PFSK-1 (cell line): Measurements from ENCODE around the gene SESN1.

ENCODE experiments used
- FOXP2 ChIP-seq: optimal IDR thresholded peaks from 2 replicates; pipeline ENCODE3; 2011; ENCODE audit warnings: borderline replicate concordance, control low read depth, inconsistent platforms; ENCODE audit not compliant: insufficient read depth; ENCODE audit errors: extremely low read length, extremely low read depth
- POLR2AphosphoS5 ChIP-seq: IDR thresholded peaks from 2 replicates; pipeline ENCODE4 v1.6.1; 2012; ENCODE audit warnings: low read depth, mild to moderate bottlenecking, control low read depth, low read length, moderate library complexity
- SIN3A ChIP-seq: IDR thresholded peaks from 2 replicates; pipeline ENCODE4 v1.6.1; 2012; ENCODE audit warnings: mild to moderate bottlenecking, low read length, moderate library complexity, borderline replicate concordance; ENCODE audit not compliant: insufficient read depth
- TAF1 ChIP-seq: IDR thresholded peaks from 2 replicates; pipeline ENCODE4 v1.6.1; 2012; ENCODE audit warnings: low read length, control low read depth, borderline replicate concordance; ENCODE audit not compliant: insufficient read depth
- TF ChIP-seq, protein P1 (sequence below), 2 experiments: IDR thresholded peaks; 2 replicates each; pipeline versions ENCODE4 v1.6.1 to v1.8.0; 2011 to 2012; ENCODE audit warnings: low read depth in 2 of 2, low read length in 2 of 2, control low read depth in 1 of 2, inconsistent platforms in 1 of 2, mild to moderate bottlenecking in 1 of 2, moderate library complexity in 1 of 2; ENCODE audit not compliant: insufficient read depth in 1 of 2

The SESN1 gene

DNA sequence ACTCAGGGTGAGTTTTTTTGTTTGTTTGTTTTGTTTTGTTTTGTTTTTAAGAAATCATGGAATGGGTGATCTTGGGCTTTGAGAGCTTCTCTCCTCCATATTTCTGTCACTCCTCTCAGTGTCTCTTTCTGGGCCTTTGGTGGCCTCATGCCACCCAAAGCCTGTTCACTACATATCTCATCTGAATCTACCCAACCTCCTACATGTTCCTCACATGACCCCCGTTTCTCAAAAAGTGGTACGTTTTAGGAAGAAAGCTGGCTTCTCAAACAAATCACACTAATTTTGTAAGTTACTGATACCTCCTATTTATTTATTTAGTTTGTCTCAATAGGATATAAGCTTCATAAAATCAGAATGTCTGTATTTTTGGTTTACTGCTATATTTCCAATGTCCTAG, 80.0 kb downstream of the SESN1 start:
- no peak for TF ChIP-seq POLR2AphosphoS5
- TF ChIP-seq, protein P1, sequence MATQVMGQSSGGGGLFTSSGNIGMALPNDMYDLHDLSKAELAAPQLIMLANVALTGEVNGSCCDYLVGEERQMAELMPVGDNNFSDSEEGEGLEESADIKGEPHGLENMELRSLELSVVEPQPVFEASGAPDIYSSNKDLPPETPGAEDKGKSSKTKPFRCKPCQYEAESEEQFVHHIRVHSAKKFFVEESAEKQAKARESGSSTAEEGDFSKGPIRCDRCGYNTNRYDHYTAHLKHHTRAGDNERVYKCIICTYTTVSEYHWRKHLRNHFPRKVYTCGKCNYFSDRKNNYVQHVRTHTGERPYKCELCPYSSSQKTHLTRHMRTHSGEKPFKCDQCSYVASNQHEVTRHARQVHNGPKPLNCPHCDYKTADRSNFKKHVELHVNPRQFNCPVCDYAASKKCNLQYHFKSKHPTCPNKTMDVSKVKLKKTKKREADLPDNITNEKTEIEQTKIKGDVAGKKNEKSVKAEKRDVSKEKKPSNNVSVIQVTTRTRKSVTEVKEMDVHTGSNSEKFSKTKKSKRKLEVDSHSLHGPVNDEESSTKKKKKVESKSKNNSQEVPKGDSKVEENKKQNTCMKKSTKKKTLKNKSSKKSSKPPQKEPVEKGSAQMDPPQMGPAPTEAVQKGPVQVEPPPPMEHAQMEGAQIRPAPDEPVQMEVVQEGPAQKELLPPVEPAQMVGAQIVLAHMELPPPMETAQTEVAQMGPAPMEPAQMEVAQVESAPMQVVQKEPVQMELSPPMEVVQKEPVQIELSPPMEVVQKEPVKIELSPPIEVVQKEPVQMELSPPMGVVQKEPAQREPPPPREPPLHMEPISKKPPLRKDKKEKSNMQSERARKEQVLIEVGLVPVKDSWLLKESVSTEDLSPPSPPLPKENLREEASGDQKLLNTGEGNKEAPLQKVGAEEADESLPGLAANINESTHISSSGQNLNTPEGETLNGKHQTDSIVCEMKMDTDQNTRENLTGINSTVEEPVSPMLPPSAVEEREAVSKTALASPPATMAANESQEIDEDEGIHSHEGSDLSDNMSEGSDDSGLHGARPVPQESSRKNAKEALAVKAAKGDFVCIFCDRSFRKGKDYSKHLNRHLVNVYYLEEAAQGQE (IDR thresholded peaks at IDR 0.05; ENCODE audit: insufficient read depth in 1 of 2, low read depth in 2 of 2, low read length in 2 of 2) = no peak
- no peak for TF ChIP-seq FOXP2
- no peak for TF ChIP-seq TAF1
- no peak for TF ChIP-seq SIN3A

DNA sequence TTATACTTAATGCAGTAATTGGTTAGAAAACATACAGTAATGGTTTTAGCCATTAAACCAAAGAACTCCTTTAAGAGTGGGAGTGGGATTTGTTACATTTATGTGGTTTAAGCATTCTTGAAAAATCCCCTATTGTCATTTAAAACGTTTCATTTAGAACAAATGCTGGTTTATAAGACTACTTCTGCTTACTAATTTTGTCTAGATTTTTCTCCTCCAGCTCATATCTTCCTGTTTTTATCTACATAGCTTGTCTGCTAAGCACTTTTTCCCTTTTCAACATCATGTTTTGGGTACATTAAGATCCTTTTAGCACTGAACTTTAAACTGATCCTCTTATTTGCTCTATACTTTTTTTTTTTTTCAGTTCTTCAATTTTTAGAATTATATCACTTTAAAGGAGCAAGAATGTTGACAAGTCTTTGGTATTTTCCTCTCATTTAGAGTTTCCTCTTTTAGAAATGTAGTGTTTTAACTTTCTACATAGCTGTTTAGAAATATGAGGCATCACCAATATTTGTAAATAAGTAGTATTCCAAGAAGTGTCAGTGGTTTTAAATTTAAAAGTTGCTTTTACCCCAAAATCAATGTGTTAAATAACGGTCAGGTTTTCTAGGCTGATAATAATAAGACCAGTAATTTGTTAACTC, 80.9 kb downstream of the SESN1 start:
- TF ChIP-seq, protein P1 (IDR thresholded peaks at IDR 0.05; ENCODE audit: insufficient read depth in 1 of 2, low read depth in 2 of 2, low read length in 2 of 2) = no peak
- no peak for TF ChIP-seq POLR2AphosphoS5

GRCh38 chr6:109010705-109011102, 83.9 kb downstream of the SESN1 start:
- TF ChIP-seq TAF1 (no peak), FOXP2 (no peak), POLR2AphosphoS5 (no peak), SIN3A (no peak)
- TF ChIP-seq, protein P1 (IDR thresholded peaks at IDR 0.05; ENCODE audit: insufficient read depth in 1 of 2, low read depth in 2 of 2, low read length in 2 of 2) = no peak

DNA sequence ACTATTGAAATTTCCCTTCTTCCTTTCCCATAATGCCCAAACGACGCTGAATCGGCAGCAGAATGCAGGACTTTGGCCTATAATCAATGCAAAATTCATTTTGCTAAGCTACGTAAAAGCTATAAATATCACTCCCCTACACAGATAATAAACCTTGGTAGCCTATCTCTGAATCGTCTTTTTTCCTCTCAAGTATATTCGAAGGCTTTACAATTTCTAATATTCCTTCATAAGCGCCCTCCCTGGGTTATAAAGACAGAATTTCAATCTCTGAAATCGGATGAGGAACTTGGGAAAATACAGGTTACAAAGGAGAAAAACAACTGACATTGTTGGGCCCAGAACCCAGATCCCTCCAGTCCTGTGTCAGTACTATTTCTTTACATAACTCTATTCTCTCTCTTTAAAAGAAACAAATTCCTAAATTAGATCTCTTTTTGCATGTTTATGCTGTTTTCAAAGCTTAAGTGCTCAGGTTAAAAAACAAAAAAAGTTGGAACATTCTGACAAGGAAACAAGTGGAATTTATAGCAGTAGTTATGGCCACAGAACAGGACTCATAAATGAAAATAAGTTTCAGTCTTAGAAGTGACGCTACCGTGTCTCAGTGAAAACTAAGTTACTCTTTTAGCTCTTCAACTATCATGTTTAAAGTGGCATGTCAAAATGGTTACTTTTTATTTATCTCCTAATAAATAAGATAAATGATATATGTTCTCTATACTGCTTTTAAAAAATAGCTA, 84.5 kb downstream of the SESN1 start:
- TF ChIP-seq SIN3A = no peak
- TF ChIP-seq FOXP2 = no peak
- no peak for TF ChIP-seq POLR2AphosphoS5
- TF ChIP-seq TAF1 = no peak
- TF ChIP-seq, protein P1 (IDR thresholded peaks at IDR 0.05; ENCODE audit: insufficient read depth in 1 of 2, low read depth in 2 of 2, low read length in 2 of 2) = no peak
